Heart right ventricle (tissue), 16 donors: ENCODE measurements around the gene PDIA5. TPM values are rescaled to one million over a fixed set of nuclear protein-coding genes. Genes with fewer than 3 reads are reported as not detected.

Experiments used
- ATAC-seq, 8 donors: fragments of 200-7000 bp; cut with Tn5 transposase; one replicate each; pipeline ENCODE4 v1.9.1; 2020; ENCODE audit warnings: mild to moderate bottlenecking in 8 of 8, moderate library complexity in 8 of 8, moderate number of reproducible peaks in 1 of 8
- DNase-seq, 2 donors: peaks; one replicate each; pipeline ENCODE4 v3.0.0-alpha.2; 2020
- H3K27ac ChIP-seq, 10 donors: fragments of 200-600 bp; sonication (generic) in 2 of 10; one replicate each; pipeline versions ENCODE4 v1.5.0 to v1.8.0; 2020 to 2022; ENCODE audit warnings: mild to moderate bottlenecking in 3 of 10
- H3K27me3 ChIP-seq, 7 donors: fragments of 200-600 bp; one replicate each; pipeline ENCODE4 v1.8.0; 2021 to 2022; ENCODE audit warnings: mild to moderate bottlenecking in 2 of 7
- H3K36me3 ChIP-seq, 9 donors: fragments of 200-600 bp; sonication (generic) in 1 of 9; one replicate each; pipeline versions ENCODE4 v1.5.0 to v1.8.0; 2020 to 2022; ENCODE audit warnings: mild to moderate bottlenecking in 2 of 9
- H3K4me1 ChIP-seq, 9 donors: fragments of 200-600 bp; sonication (generic) in 1 of 9; one replicate each; pipeline versions ENCODE4 v1.5.0 to v1.8.0; 2020 to 2022; ENCODE audit warnings: mild to moderate bottlenecking in 4 of 9
- H3K4me3 ChIP-seq, 10 donors: fragments of 200-600 bp; sonication (generic) in 2 of 10; one replicate each; pipeline versions ENCODE4 v1.5.0 to v1.8.0; 2020 to 2022; ENCODE audit warnings: mild to moderate bottlenecking in 7 of 10, moderate library complexity in 2 of 10
- H3K9me3 ChIP-seq, 11 donors: fragments of 200-600 bp in 10 of 11; sonication (generic) in 2 of 11; one replicate each; pipeline versions ENCODE4 v1.5.0 to v1.8.0; 2013 to 2022; ENCODE audit warnings: mild to moderate bottlenecking in 2 of 11, control low read depth in 1 of 11, moderate library complexity in 1 of 11
- WGBS, 2 donors: extraction: QIAGEN DNeasy Blood & Tissue Kit; methylation state at CpG; one replicate each; pipeline ENCODE4 v1.1.7; 2013; ENCODE audit warnings: inconsistent platforms in 1 of 2; 5-methylcytosine and 5-hydroxymethylcytosine counted together
- intact Hi-C, 10 donors: fragments of 100-400 bp; cut with DNase I; formaldehyde crosslinking; loops; one replicate each; pipeline versions ENCODE4 v1.11.1 to v1.14.2; 2022
- polyA plus RNA-seq, 2 donors: library from polyadenylated mRNA; stranded (reverse); fragments of 200-250 nt; gene quantifications; one replicate each; pipeline ENCODE4 v1.2.3, GENCODE V29; 2013
- total RNA-seq, 10 donors: library from RNA; stranded (reverse); fragmentation: NEBNext Ultra II Directional in 3 of 10; extraction: Animal tissue kit (Norgen Biotek cat#: 25700) in 3 of 10; gene quantifications; one replicate each; pipeline versions ENCODE4 v1.2.1 to v1.2.4, GENCODE V29; 2021 to 2023
- TF ChIP-seq, protein P1 (sequence below), 9 donors: fragments of 200-600 bp; sonication (generic) in 2 of 9; IDR thresholded peaks; one replicate each; pipeline versions ENCODE4 v1.5.0 to v1.8.0; 2021 to 2022; ENCODE audit warnings: antibody characterized with exemption in 9 of 9, mild to moderate bottlenecking in 5 of 9, moderate library complexity in 1 of 9
- donor health status: Arrhythmogenic right ventricular cardiomyopathy.
- donor health status: ischemic (EF 13 %, LVEDD 7.1; RV severe dilation, severe dysfunction).
- donor health status: healthy with polysubstance abuse.
- donor health status: DM: no; HTN: yes; CAD: no.
- donor health status: DM: no; HTN: no; CAD: no.
- donor health status: ischemic (EF 25% LVEDD 6.9; RV normal size, moderate dysfunction).
- donor health status: ischemic (EF 25% LVEDD 5.7; RV mildly dilated, moderate dysfunction).
- donor health status: healthy.
- donor health status: DM: yes; HTN: yes; CAD: no.
- donor health status: Ischemic cardiomyopathy.
- donor health status: ischemic (EF 35%, LVEDD 5.7; RV mildly dilated, moderate dysfunction).
- donor health status: nonischemic (EF 11% LVEDD 7.7; RV severe dilation, severe dysfunction).
- donor health status: DM: yes; HTN: yes; CAD: no.
- donor health status: PGD.
- donor health status: ischemic (EF 29% LVEDD 5.4; RV normal size, mild dysfunction).
- donor health status: nonischemic (EF 23%, LVEDD 6.1; RV moderate dilation, normal function).

PDIA5 gene
- total and polyA plus RNA-seq, 12 donors: 4.2 to 14.6 (median 6.3) TPM

DNA sequence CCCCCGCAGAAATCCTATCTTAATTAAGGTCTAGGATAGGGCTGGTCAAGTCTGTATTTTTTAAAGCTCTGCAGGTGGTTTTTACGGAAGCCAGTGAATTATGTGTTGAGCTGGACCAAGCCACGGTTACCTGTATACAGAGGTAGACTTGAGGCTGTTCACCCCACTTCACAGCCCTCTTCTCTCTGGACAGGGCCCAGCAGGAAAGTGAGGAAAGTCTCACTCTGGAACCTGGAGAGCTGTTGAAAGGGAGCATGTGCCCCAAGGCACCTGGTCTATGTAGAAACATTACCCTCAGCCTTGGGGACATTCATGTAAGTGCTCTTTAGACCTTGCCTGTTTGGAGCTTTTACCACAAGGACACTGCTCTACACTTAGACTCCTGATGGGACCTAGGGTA lies 46.1 kb upstream of the PDIA5 start:
- no peaks in the 10 kb centered on the region for H3K36me3 ChIP-seq
- H3K27ac ChIP-seq: no peak overlapping the region
- intact Hi-C loops: loop anchor here in 3 of 10 donors (10.0 kb wide), 4 partner anchors 166 to 1476 kb away; partner anchors contain the start of gene POLQ (in 1 of the 3)
- peaks cover 0 to 32% (median 5%) of the 10 kb centered on the region in 9 donors for H3K4me1 ChIP-seq
- TF ChIP-seq, protein P1, sequence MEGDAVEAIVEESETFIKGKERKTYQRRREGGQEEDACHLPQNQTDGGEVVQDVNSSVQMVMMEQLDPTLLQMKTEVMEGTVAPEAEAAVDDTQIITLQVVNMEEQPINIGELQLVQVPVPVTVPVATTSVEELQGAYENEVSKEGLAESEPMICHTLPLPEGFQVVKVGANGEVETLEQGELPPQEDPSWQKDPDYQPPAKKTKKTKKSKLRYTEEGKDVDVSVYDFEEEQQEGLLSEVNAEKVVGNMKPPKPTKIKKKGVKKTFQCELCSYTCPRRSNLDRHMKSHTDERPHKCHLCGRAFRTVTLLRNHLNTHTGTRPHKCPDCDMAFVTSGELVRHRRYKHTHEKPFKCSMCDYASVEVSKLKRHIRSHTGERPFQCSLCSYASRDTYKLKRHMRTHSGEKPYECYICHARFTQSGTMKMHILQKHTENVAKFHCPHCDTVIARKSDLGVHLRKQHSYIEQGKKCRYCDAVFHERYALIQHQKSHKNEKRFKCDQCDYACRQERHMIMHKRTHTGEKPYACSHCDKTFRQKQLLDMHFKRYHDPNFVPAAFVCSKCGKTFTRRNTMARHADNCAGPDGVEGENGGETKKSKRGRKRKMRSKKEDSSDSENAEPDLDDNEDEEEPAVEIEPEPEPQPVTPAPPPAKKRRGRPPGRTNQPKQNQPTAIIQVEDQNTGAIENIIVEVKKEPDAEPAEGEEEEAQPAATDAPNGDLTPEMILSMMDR (IDR thresholded peaks at IDR 0.05): no peak
- no peak for DNase-seq
- no peak for ATAC-seq
- peaks cover 0 to 49% (median 4%) of the 10 kb centered on the region in 7 donors for H3K27me3 ChIP-seq
- H3K4me3 ChIP-seq: no peak overlapping the region
- no peaks in the 10 kb centered on the region for H3K9me3 ChIP-seq
- 73 to 87% methylated on average over 3 of the region's 3 CpGs for WGBS, 2 donors

DNA sequence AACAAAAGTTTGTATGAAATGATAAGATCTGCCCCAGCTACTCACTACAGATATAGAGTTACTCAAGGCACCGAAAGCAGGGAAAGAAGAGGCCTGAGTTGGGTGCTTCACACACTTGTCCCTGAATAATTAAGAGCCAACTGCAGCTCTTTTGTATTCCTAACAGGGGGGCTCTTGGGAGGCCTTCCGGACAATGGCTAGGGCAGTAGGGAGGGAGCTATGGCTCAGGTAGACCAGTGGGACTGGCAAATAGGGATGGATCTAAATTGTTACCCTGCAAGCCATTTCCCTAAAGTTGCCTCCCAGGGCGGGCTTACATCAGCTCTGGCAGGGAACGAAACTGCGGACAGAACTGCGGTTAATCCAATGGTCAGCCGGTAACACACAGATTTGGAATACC lies 45.4 kb upstream of the PDIA5 start:
- Histone ChIP-seq H3K27me3 (peaks cover 0 to 55% (median 8%) of the 10 kb centered on the region in 7 donors), H3K36me3 (no peaks in the 10 kb centered on the region), H3K27ac (no peak overlapping the region), H3K9me3 (no peaks in the 10 kb centered on the region), H3K4me1 (peaks cover 0 to 38% (median 10%) of the 10 kb centered on the region in 9 donors), H3K4me3 (no peak overlapping the region)
- 85 to 86% methylated on average over 7 of the region's 7 CpGs for WGBS, 2 donors
- no peak for ATAC-seq
- TF ChIP-seq, protein P1 (IDR thresholded peaks at IDR 0.05): no peak
- no peak for DNase-seq
- intact Hi-C loops: loop anchor here in 3 of 10 donors (10.0 kb wide), 4 partner anchors 167 to 1477 kb away; partner anchors contain the start of gene POLQ (in 1 of the 3)

- no peak for ATAC-seq
- Histone ChIP-seq H3K27ac (no peak overlapping the region), H3K4me3 (no peak overlapping the region), H3K27me3 (peaks cover 0 to 62% (median 15%) of the 10 kb centered on the region in 7 donors), H3K36me3 (no peaks in the 10 kb centered on the region), H3K4me1 (peaks cover 2 to 45% (median 17%) of the 10 kb centered on the region in 9 donors), H3K9me3 (no peaks in the 10 kb centered on the region)
- DNase-seq: no peak
- intact Hi-C loops: loop anchor here in 4 of 10 donors (2.0 to 10.0 kb wide), 5 partner anchors 69 to 1477 kb away; partner anchors contain the start of gene POLQ (in 1 of the 4)
- 75 to 81% methylated on average over 7 of the region's 7 CpGs for WGBS, 2 donors
- TF ChIP-seq, protein P1 (IDR thresholded peaks at IDR 0.05): no peak
Measured at GRCh38 chr3:123021996-123022510, 44.8 kb upstream of the PDIA5 start.

GRCh38 chr3:123024056-123024455 lies 42.8 kb upstream of the PDIA5 start:
- no peaks in the 10 kb centered on the region for H3K36me3 ChIP-seq
- 89 to 100% methylated on average over 1 of the region's 1 CpG for WGBS, 2 donors
- H3K4me3 ChIP-seq: no peak overlapping the region
- H3K27ac ChIP-seq: no peak overlapping the region
- no peak for DNase-seq
- H3K27me3 ChIP-seq: peaks cover 0 to 79% (median 17%) of the 10 kb centered on the region in 7 donors
- intact Hi-C loops: loop anchor here in 3 of 10 donors (10.0 kb wide), 4 partner anchors 169 to 1479 kb away; partner anchors contain the start of gene POLQ (in 1 of the 3)
- peaks cover 9 to 57% (median 30%) of the 10 kb centered on the region in 9 donors for H3K4me1 ChIP-seq
- H3K9me3 ChIP-seq: no peaks in the 10 kb centered on the region
- TF ChIP-seq, protein P1 (IDR thresholded peaks at IDR 0.05): no peak
- ATAC-seq: no peak
